CD14-positive monocyte (primary cell): ENCODE measurements around the gene KREMEN1. TPM values are rescaled to one million over a fixed set of nuclear protein-coding genes. Genes with fewer than 3 reads are reported as not detected.
A peak's percentile ranks its signal among the peaks of the same experiment; 100 is the strongest.

Experiments used
- DNase-seq, 3 donors: peaks; one replicate each; pipeline ENCODE4 v3.0.0-alpha.2; 2011 to 2022
- H2AFZ ChIP-seq: 2 replicates; pipeline ENCODE4 v1.6.0; 2012; ENCODE audit warnings: mild to moderate bottlenecking, low read depth, low read length, inconsistent platforms; ENCODE audit not compliant: insufficient read depth, poor library complexity, severe bottlenecking
- H3K27ac ChIP-seq, 2 donors: 1 replicate in 1 of 2; 2 replicates in 1 of 2; pipeline ENCODE4 v1.5.1; 2012 to 2013; ENCODE audit warnings: low read length in 2 of 2, control low read depth in 1 of 2, inconsistent platforms in 1 of 2, low read depth in 1 of 2, mild to moderate bottlenecking in 1 of 2
- H3K27me3 ChIP-seq, 2 donors: one replicate each; pipeline versions ENCODE4 v1.6.0 to v1.6.1; 2011 to 2013; ENCODE audit warnings: low read length in 2 of 2; ENCODE audit not compliant: control insufficient read depth in 2 of 2, insufficient read depth in 2 of 2
- H3K36me3 ChIP-seq, 2 donors: replicated peaks in 1 of 2; 1 replicate in 1 of 2; 2 replicates in 1 of 2; pipeline versions ENCODE4 v1.5.1 to v1.6.1; 2012 to 2013; ENCODE audit warnings: low read length in 2 of 2, control low read depth in 1 of 2, inconsistent platforms in 1 of 2, mild to moderate bottlenecking in 1 of 2; ENCODE audit not compliant: insufficient read depth in 2 of 2, control insufficient read depth in 1 of 2
- H3K4me1 ChIP-seq, 2 donors: 1 replicate in 1 of 2; 2 replicates in 1 of 2; pipeline versions ENCODE4 v1.5.1 to v1.6.1; 2012 to 2013; ENCODE audit warnings: low read length in 2 of 2, control low read depth in 1 of 2, inconsistent platforms in 1 of 2, mild to moderate bottlenecking in 1 of 2, moderate library complexity in 1 of 2; ENCODE audit not compliant: insufficient read depth in 2 of 2, control insufficient read depth in 1 of 2
- H3K4me2 ChIP-seq: replicated peaks from 2 replicates; pipeline ENCODE3; 2012; ENCODE audit warnings: low read length, moderate library complexity, mild to moderate bottlenecking; ENCODE audit not compliant: poor library complexity, severe bottlenecking; ENCODE audit errors: extremely low read depth
- H3K4me3 ChIP-seq, 3 experiments: fragments of 200-600 bp in 1 of 3; sonication (generic) in 1 of 3; replicated peaks in 1 of 3; 1 replicate in 2 of 3; 2 replicates in 1 of 3; pipeline ENCODE4 v1.5.1; 2011 to 2013; ENCODE audit warnings: low read length in 3 of 3, mild to moderate bottlenecking in 3 of 3, control low read depth in 2 of 3, low read depth in 2 of 3, inconsistent platforms in 1 of 3, moderate library complexity in 1 of 3
- H3K79me2 ChIP-seq: 2 replicates; pipeline ENCODE4 v1.6.0; 2012; ENCODE audit warnings: mild to moderate bottlenecking, control low read depth, inconsistent platforms, low read length, moderate library complexity; ENCODE audit not compliant: insufficient read depth
- H3K9ac ChIP-seq: 2 replicates; pipeline ENCODE4 v1.6.0; 2017; ENCODE audit warnings: low read length, mild to moderate bottlenecking; ENCODE audit not compliant: insufficient read depth, poor library complexity, severe bottlenecking
- H3K9me3 ChIP-seq, 2 donors: replicated peaks in 1 of 2; 1 replicate in 1 of 2; 2 replicates in 1 of 2; pipeline versions ENCODE4 v1.5.1 to v1.6.1; 2012 to 2013; ENCODE audit warnings: low read length in 2 of 2, control low read depth in 1 of 2; ENCODE audit not compliant: control insufficient read depth in 1 of 2, insufficient read depth in 1 of 2
- H4K20me1 ChIP-seq: 2 replicates; pipeline ENCODE4 v1.6.0; 2012; ENCODE audit warnings: mild to moderate bottlenecking, low read length, control low read depth, moderate library complexity; ENCODE audit not compliant: insufficient read depth
- H3K27ac Mint-ChIP-seq, 7 donors: one replicate each; pipeline ENCODE4 v1.8.0; 2020; ENCODE audit warnings: mild to moderate bottlenecking in 7 of 7, mixed read lengths in 7 of 7, moderate library complexity in 6 of 7, inconsistent platforms in 2 of 7
- H3K27me3 Mint-ChIP-seq, 3 donors: one replicate each; pipeline ENCODE4 v1.8.0; 2021 to 2022; ENCODE audit warnings: low read depth in 3 of 3, mild to moderate bottlenecking in 3 of 3, mixed read lengths in 3 of 3, moderate library complexity in 3 of 3, inconsistent platforms in 1 of 3
- H3K36me3 Mint-ChIP-seq, 2 donors: one replicate each; pipeline ENCODE4 v1.8.0; 2020; ENCODE audit warnings: mixed read lengths in 2 of 2, inconsistent platforms in 1 of 2, mild to moderate bottlenecking in 1 of 2
- H3K4me1 Mint-ChIP-seq: one replicate; pipeline ENCODE4 v1.8.0; 2020; ENCODE audit warnings: mild to moderate bottlenecking, mixed read lengths
- H3K4me3 Mint-ChIP-seq, 2 donors: one replicate each; pipeline ENCODE4 v1.8.0; 2020; ENCODE audit warnings: mild to moderate bottlenecking in 2 of 2, mixed read lengths in 2 of 2, moderate library complexity in 1 of 2
- H3K9me3 Mint-ChIP-seq, 7 donors: one replicate each; pipeline ENCODE4 v1.8.0; 2020 to 2022; ENCODE audit warnings: mixed read lengths in 7 of 7, mild to moderate bottlenecking in 6 of 7, moderate library complexity in 6 of 7, inconsistent platforms in 2 of 7
- CTCF ChIP-seq: fragments of 200-600 bp; IDR thresholded peaks from one replicate; pipeline ENCODE4 v1.8.0; 2022; ENCODE audit warnings: antibody characterized with exemption, mild to moderate bottlenecking
- WGBS: methylation state at CpG from one replicate; pipeline ENCODE4 v1.1.5; 2013; ENCODE audit warnings: missing lambda C conversion rate; ENCODE audit not compliant: insufficient coverage; 5-methylcytosine and 5-hydroxymethylcytosine counted together
- intact Hi-C, 2 donors: fragments of 100-400 bp; cut with micrococcal nuclease; formaldehyde crosslinking; loops; one replicate each; pipeline versions ENCODE4 v1.15.0 to v1.15.1; 2023
- polyA plus RNA-seq, 3 donors: library from polyadenylated mRNA; depleted of rRNA in 1 of 3; unstranded in 2 of 3; stranded (reverse) in 1 of 3; fragments of 300-500 nt in 2 of 3; fragments of >200 nt in 1 of 3; fragmentation: Illumina TruSeq in 2 of 3; gene quantifications; 1 replicate in 2 of 3; 2 replicates in 1 of 3; pipeline ENCODE4 v1.2.3, GENCODE V29; 2012 to 2021

The KREMEN1 gene
- polyA plus RNA-seq, 3 donors = 0.47 to 1.6 (median 0.69) TPM

GRCh38 chr22:29031227-29032011, 41.4 kb upstream of the KREMEN1 start:
- H3K9ac ChIP-seq = no peak overlapping the region
- Mint-ChIP-seq H3K27me3 (peaks cover 36 to 49% (median 47%) of the 10 kb centered on the region in 3 donors), H3K36me3 (peaks cover 0 to 11% of the 10 kb centered on the region in 2 donors), H3K4me1 (peaks cover 15% of the 10 kb centered on the region), H3K9me3 (peaks cover 0 to 9% (median 0%) of the 10 kb centered on the region in 7 donors), H3K27ac (peak overlapping the region in 2 of 7 donors; percentile 43 to 77), H3K4me3 (peak overlapping the region in 1 of 2 donors; percentile 71)
- H3K27me3 ChIP-seq = peaks cover 30 to 37% of the 10 kb centered on the region in 2 donors
- 23% methylated on average over 15 of the region's 18 CpGs for WGBS
- no peak overlapping the region for H3K4me2 ChIP-seq
- no peaks in the 10 kb centered on the region for H3K36me3 ChIP-seq
- H3K4me1 ChIP-seq = peaks cover 7 to 9% of the 10 kb centered on the region in 2 donors
- H3K4me3 ChIP-seq = no peak overlapping the region
- no peaks in the 10 kb centered on the region for H3K79me2 ChIP-seq
- no peaks in the 10 kb centered on the region for H4K20me1 ChIP-seq
- DNase-seq = peak in 2 of 3 donors; percentile 1 to 49
- H2AFZ ChIP-seq = no peak overlapping the region
- TF ChIP-seq CTCF = no peak
- intact Hi-C loops = no loop called here
- H3K9me3 ChIP-seq = peaks cover 0 to 7% of the 10 kb centered on the region in 2 donors
- no peak overlapping the region for H3K27ac ChIP-seq

GRCh38 chr22:29032014-29032475, 40.8 kb upstream of the KREMEN1 start:
- 93% methylated on average over 8 of the region's 8 CpGs for WGBS
- Mint-ChIP-seq H3K27ac (no peak overlapping the region), H3K36me3 (peaks cover 0 to 11% of the 10 kb centered on the region in 2 donors), H3K9me3 (peaks cover 0 to 9% (median 0%) of the 10 kb centered on the region in 7 donors), H3K4me3 (peak overlapping the region in 1 of 2 donors; percentile 35), H3K27me3 (peaks cover 36 to 49% (median 47%) of the 10 kb centered on the region in 3 donors), H3K4me1 (peaks cover 15% of the 10 kb centered on the region)
- Histone ChIP-seq H4K20me1 (no peaks in the 10 kb centered on the region), H3K9me3 (peaks cover 0 to 7% of the 10 kb centered on the region in 2 donors), H3K27ac (no peak overlapping the region), H3K79me2 (no peaks in the 10 kb centered on the region), H3K36me3 (no peaks in the 10 kb centered on the region), H2AFZ (no peak overlapping the region), H3K4me2 (no peak overlapping the region), H3K4me3 (no peak overlapping the region), H3K27me3 (peaks cover 30 to 37% of the 10 kb centered on the region in 2 donors), H3K4me1 (peaks cover 7 to 9% of the 10 kb centered on the region in 2 donors), H3K9ac (no peak overlapping the region)
- TF ChIP-seq CTCF = no peak
- intact Hi-C loops = no loop called here
- no peak for DNase-seq
